GM19328 (cell line): ENCODE results near the gene NKX1-2.

Source experiments
- ATAC-seq: cut with Tn5 transposase; IDR thresholded peaks from one replicate; pipeline ENCODE4 v1.9.1; 2021; ENCODE audit warnings: mild to moderate bottlenecking, moderate library complexity; ENCODE audit not compliant: unreplicated experiment

NKX1-2 gene

DNA sequence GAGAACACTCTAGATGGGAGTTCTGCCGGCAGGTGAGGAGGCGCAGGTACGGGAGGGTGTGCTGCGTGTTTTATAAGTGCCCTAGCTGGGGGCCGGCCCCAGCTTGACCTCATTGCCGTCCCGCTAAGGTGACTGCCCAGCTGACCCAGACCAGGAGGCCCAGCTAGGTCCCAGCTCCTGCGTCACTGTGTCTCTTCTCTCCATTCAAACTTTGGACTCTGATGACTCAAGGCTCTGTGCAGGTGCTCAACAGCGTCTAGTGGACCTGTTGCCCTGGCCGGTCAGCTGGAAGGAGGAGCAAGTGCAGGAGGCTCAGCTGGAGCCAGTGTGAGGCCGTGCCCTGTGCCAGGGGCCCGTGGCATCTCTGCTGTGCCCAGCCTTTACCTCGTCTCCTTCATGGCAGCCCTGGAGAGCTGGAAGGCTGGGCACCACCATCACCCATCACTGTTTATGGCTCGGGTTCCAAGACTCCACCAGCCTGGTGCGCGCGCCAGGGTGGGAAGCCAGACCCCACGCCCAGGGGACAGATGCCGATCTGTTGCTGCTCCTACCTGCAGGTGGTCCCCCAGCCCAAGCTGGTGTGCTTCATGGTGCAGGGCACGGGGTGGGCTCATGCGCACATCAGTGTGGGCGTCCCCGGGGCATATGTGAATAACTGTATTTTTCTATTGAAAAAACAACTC is 26.3 kb upstream of the NKX1-2 start:
- no peak for ATAC-seq

DNA sequence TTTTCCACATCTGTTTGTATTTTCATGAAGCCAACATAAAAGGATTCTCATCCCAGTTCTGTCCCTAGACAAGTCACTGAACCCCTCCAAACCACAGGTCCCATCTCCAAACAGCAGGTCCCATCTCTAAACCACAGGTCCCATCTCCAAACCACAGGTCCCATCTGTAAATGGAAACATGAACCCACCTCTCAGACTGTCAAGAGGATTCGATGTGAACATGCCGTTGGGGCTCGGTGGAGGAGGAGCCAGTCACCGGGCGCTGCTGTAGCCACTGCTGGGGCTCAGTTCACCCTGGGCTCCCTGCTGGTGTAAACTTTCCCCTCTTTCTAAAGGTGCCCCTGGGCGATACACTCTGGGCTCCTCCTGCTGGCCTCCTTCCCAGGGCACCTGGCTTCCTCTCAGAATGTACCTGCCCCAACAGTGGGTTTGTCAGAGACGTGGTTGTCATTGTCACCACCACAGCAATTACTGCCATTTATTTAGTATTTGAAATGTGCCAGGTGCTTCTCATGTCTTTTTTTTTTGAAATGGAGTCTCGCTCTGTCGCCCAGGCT is 24.8 kb upstream of the NKX1-2 start:
- ATAC-seq: no peak

DNA sequence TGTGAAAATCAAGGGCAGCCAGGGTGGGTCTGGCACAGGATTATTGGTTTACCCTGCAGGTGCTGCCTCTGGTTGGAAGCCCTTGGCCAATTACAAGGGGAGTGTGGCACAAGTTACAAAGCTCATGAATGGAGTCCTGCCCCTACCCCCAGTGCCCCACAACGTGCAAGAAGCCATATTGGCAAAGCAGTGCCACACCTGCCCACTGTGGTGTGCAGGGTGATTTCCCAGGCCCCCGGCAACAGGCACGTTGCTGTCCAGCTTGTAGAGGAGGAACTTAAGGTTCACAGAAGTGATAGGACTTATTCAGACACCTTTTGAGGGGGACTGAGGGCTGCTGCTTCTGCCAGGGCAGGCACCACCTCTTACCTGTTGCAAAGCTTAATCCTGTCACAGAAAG is 23.2 kb upstream of the NKX1-2 start:
- no peak for ATAC-seq

DNA sequence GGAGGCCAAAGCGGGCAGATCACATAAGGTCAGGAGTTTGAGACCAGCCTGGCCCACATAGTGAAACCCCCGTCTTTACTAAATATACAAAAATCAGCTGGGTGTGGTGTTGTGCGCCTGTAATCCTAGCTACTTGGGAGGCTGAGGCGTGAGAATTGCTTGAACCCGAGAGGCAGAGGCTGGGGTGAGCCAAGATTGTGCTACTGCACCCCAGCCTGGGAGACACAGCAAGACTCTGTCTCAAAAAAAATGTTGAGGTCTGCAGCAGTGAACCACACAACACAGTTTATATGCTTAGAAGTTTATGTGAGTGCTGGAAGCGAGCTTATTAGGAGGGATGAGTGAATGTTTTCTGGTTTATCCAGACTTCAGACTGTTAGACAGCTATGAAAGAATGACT is 22.2 kb upstream of the NKX1-2 start:
- ATAC-seq: no peak

DNA sequence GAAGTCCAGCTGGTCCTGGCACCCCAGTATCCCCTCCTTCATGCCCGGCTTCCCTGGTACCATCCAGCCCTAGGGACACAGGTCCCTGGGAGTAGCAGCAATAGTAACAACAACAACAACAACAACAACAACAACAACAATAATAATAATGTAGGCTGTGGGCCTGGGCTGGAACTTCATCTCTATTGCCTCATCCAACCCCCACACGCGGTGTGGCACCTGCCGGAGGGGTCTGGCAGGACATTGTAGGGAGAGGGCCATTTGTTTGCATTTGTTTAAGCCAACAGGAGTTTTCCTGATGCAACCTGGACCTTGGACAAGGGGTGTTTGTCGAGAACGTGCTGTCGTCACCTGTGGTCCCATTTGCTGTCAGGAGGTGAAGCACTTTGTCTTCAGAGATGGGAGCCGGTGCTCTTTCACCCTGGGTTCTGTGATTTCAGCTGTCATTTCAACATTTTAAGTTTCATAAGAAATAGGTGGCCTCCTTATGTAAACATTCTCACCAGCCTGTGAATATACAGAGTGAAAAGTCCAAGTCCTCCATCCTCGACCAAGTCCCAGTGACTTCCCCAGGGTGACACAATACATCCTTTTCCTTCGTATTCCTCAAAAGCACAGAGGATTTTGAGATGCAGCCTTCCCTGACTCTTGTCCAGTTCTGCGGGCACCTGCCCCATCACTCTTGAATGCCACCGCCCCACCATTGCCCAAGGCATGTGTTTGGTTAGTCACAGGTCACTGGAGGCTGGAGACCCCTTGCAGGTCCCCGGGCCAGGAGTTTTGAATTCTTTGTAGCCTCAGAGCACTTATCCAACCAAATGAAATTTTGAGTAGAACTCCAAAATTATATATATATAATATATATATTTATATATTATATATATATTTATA is 21.0 kb upstream of the NKX1-2 start:
- no peak for ATAC-seq

DNA sequence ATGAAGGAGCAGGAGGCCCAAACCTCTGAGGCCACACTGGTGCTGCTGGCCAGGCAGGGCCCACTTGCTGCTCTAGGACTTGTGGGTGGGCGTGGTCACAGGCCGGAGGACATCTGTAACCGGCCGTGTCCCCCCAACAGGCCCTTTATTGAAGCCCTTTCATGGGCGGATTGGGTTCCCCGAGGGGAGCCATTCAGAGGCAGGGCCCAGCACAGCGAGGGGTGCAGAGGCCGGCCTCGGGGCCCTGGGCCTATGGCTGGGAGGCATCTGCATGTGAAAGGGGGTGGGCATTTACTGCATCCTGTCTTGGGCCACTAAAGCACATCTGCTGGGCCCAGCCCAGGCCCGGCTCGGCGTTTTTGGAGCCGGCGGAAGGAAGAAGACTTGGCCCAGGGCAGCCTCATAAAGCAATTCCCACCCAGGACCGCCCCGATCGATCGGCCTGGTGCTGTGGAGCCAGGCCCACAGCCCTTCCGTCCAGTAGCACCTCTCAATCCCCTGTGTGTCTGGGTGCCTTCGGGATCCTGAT is 20.2 kb upstream of the NKX1-2 start:
- ATAC-seq: no peak

DNA sequence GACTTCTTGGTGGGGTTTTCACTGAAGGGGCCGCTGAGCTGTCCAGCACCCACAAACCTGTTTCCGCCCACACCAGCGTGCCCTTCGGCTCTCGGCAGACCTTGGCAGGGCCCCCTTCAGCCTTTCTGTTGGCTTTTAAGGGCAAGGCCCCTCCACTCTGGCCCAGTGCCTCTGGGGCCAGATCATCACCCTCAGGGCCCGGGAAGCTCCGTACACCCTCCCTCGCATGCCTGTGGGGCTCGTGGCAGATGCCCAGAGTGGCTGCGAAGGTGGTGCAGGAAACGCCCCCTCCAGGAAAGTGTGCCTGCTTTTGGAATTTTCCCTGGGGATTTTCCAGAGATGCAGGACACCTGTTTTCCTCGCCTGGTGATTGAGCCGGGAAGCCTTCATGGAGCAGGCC is 18.8 kb upstream of the NKX1-2 start:
- no peak for ATAC-seq

DNA sequence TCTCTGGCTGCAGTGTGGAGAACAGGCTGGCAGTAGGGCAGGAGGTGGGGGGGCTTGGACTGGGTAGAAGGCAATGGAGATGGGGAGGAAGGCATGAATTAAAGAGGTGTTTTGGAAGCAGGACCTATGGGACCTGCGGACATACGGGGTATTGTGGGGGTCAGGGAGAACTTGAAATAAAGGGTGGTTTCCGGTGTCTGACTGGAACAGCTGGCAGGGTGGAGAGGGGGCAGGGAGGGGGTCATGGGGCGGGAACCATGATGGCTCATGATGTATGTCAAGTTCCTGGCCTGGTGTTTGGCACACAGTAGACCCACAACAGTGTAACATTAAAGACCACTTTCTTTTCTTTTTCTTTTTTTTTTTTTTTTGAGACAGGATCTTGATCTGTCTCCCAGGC is 17.3 kb upstream of the NKX1-2 start:
- no peak for ATAC-seq

DNA sequence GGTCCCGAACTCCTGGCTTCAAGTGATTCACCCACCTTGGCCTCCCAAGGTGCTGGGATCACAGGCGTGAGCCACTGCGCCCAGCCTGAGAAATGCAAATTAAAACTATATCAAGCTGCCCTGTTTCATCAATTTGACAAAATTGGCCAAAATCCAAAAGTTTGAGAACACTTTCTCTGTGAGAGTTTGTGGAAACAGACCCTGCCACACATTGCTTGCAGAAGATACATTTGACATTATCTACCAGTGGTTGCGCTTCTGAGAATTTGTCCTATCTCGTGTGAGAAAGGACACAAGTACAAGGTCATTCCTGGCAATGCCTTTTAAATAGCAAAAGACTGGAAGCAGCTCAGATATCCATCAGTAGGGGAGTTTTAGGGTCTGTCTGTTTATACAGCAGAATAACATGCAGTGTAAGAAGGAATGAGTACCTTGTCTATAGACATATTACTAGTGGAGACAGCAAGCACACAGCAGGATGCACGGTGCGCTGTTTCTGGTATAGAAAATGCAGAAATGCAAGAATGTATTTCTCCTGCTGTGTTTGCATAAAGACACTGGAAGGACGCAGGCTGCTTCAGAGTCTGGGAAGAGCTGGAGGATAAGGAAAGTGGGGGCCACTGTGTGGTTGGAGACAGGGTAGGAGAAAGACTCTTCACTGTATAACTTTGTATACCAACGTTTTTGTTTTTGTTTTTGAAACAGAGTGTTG is 16.1 kb upstream of the NKX1-2 start:
- no peak for ATAC-seq

DNA sequence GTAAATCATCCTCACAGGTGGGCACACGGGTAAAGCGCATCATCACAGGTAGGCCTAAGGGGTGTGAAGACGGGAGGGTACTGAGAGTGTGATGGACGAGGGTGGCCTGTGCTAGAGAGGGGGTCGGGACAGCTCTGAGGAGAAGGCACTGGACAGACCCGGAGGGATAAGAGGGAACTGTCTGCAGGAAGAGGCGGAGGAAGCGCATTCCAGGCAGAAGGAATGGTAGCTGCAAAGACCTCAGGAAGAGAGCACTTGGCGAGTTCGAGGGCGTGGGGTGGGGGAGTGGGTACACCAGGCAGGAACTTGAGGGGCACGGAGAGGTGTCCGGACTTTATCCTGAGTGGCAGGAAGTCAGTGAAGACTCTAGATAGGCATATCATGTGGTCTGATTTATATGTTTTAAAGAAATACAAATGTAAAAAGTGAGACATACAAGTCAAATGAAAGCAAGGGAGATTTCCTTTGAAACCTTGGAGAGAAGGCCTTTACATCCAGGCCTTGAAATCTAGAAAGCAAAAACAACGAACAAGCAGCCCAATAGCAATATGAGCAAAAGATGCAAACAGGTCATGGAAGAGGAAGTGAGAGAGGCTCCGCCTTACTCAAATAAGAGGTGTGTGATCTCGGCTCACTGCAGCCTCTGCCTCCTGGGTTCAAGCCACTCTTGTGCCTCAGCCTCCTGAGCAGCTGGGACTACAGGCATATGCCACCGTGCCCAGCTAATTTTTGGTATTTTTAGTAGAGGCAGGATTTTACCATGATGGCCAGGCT is 15.4 kb upstream of the NKX1-2 start:
- ATAC-seq: no peak

DNA sequence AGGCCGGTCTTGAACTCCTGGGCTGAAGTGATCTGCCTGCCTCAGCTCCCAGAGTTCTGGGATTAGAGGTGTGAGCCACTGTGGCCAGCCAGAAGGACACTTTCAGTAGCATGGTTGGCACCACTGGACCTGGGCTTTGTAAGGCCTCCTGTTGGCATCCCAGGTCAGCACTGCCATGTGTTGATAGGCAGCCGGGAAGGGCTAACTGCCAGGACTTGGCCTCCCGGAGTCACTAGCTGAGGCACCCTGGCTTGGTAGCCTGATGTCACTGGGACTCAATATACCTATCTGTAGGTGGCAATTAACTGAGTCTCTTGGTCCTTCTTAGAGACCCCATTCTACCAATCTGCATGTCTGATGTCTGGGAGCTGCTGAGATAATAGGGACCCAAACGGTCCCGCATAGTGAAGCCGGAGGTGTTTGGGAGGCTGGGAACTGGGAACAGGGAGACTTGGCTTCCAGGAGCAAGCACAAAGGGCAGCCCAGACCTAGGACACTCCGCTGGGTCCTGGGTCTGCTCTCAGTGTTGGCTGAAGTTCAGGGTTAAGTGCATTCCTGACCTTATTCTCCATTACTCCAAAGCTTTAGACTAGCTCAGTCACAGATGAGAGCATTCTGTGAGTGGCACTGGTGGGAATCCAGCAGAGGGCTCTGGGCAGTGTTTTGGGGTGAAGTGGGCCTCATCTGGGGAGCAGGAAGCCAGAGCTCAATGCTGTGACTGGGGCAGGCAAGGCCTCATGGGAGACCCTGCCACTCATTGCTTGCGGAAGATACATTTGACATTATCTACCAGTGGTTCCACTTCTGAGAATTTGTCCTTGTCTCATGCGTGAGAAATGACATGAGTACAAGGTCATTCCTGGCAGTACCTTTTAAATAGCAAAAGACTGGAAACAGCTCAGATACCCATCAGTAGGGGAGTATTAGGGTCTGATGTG is 14.5 kb upstream of the NKX1-2 start:
- ATAC-seq: no peak

DNA sequence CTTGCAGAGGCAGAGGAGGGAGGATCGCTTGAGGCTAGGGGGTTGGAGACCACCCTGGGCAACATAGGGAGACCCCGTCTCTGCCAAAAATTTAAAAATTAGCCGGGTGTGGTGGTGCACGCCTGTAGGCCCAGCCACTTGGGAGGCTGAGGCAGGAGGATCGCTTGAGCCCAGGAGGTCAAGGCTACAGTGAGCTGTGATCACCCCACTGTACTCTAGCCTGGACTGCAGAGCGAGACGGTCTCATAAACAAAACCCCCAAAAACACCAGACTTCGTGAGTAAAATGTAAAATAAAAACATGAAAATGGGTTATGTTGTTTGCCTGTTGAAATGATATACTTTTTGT is 12.5 kb upstream of the NKX1-2 start:
- no peak for ATAC-seq

DNA sequence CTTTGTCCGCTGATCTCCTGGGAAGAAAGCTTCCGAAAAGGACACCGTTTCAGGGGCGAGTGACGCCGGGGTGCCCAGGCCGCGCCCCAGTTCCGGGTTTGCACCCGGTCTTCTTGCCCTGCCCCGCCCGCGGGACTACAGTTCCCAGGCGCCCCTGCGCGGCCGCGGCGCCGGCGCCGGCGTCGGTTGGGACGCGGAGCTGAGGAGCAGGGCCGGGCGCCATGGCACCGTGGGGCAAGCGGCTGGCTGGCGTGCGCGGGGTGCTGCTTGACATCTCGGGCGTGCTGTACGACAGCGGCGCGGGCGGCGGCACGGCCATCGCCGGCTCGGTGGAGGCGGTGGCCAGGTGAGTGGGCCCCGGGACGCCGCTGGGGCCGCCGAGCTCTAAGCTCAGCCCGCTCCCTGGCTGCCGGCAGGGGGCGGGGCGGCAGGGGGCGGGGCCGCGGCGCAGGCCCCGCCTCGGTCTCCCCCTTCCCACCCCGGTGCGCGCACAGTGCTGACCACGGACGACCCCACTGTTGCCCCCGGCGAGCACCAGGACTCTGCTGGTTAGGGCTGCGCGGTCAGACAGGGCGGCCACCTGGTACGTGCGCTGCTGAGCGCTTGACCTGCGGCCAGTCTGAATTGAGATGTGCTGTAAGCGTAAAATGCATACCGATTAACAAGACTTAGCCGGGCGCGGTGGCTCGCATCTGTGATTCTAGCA is 12.0 kb upstream of the NKX1-2 start, which contains the start of gene LHPP:
LHPP (plus strand) TSS at position 182 of the 706 bp plus-strand sequence; CDS start at position 222, 40 bp downstream.
- ATAC-seq: peak; percentile 93

DNA sequence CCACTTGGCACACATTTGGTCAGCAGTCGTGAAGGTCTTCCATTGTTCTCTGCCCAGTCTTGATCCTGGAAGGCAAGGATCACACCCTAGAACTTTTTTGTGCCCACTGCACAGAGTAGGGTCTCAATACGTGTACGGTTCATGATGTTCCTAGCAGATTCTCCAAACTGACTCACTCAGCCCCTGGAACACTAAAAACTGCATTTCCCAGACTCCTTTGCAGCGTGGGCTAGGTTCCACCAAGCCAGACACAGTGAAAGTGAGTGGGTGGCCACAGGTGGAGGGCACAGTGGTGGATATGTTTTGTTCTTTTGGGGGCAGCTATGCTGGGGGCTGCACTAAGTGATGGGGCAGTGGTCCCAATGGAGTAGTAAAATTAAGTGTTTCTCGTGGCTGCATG is 10.3 kb upstream of the NKX1-2 start:
- no peak for ATAC-seq

DNA sequence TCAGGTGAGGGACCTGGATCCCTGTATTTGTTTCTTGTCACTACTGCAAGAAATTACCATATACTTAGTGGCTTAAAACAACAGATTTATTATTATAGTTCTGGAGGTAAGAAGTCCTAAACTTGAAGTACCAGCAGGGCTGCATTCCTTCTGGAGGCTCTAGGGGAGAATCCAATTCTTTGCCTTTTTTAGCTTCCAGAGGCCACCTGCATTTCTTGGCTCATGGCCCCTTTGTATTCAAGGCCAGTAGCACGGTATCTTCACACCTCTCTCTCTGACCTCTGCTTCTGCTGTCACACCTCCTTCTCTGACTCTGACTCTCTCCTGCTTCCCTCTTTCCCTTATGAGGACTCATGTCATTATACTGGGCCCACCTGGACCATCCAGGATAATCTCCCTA is 9.6 kb upstream of the NKX1-2 start:
- no peak for ATAC-seq

DNA sequence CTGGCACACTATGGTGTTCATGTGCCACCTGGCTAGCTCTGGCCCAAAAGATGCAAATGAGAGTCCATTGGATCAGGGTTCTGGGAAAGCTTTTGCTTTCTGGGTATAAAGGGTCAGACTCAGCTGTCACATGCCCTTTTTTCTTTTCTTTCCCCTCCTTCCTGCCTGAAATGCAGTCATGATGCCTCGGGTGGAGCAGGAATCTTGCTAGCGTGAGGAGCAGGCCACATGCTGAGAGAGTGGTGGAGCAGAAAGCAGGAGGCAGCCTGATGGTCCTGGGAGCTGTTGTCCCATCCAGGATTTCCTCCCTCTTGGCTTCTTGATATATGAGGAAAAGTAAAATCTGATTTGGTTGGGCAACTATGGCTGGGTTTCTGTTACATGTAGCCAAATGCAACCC is 9.1 kb upstream of the NKX1-2 start:
- no peak for ATAC-seq

DNA sequence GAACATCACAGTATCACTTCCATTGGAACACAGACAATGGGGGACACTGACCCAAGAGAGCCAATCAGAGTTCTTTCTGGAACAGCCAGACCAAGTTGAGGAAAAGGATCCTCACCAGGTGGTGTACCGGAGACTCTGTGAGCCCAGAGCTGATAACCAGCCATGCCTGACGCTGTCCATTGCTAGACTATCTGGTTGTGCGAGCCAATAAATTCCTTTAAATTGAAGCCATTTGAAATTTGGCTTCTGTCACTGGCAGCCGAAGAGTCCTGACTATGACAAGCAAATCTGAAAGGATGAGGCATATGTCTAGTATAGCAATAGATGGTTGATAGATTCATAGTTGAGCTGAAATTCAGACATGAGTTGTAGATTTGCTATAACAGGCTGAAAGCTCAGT is 8.6 kb upstream of the NKX1-2 start:
- ATAC-seq: no peak

DNA sequence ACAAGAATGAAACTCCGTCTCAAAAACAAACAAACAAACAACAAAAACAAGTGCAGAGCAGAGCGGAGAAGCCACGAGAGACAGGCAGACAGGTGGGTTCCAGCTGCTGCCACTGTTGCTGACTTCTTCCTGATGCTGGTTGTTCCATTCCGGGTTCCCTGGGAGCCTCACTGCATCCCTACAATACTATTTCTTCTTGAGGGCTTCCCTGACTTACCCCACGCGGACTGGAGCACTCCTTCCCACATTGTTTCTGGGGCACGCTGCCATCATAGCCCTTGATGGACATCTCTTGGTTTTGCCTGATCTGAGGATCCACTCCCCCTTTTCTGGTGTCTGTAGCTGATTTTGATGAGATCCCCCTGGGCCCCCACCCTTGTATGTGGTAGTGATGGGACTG is 5.6 kb upstream of the NKX1-2 start:
- no peak for ATAC-seq
